Activated CD4-positive, CD25-positive, alpha-beta regulatory T cell (primary cell): ENCODE data around the gene NFASC.

Source experiments
- DNase-seq, 4 experiments: peaks; one replicate each; lab custom pipeline; 2025; lab: John Stamatoyannopoulos, UW

The NFASC gene

DNA sequence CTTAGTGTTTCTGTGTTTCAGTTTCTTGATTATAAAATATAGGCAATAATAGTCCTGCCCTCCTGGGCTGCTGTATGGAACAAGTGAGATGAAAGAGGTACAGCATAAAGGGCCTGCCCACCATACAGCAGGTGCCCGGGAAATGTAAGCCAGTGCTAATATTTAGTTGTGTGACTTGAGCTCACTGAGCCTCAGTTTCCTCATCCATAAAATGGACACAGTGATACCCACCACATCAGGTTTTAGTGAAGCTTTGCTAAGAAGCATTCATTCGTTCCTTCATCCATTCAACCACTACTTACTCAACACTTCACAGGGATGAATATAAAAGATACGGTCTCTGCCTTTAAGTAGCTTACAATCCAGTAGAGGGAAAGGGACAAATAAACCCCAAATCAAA lies 192.2 kb downstream of the NFASC start:
- DNase-seq: no peak

DNA sequence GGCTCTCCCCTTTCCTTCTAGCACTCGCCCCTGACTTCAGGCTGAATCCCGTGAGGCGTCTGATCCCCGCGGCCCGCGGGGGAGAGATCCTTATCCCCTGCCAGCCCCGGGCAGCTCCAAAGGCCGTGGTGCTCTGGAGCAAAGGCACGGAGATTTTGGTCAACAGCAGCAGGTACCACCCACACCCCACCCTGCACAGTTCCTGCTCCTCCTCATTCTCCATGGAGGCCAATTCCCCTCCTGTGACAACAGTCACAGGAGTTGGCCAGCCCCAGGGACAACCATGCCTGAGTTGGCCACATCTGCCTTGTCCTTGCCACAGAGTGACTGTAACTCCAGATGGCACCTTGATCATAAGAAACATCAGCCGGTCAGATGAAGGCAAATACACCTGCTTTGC lies 193.6 kb downstream of the NFASC start:
- DNase-seq: no peak

DNA sequence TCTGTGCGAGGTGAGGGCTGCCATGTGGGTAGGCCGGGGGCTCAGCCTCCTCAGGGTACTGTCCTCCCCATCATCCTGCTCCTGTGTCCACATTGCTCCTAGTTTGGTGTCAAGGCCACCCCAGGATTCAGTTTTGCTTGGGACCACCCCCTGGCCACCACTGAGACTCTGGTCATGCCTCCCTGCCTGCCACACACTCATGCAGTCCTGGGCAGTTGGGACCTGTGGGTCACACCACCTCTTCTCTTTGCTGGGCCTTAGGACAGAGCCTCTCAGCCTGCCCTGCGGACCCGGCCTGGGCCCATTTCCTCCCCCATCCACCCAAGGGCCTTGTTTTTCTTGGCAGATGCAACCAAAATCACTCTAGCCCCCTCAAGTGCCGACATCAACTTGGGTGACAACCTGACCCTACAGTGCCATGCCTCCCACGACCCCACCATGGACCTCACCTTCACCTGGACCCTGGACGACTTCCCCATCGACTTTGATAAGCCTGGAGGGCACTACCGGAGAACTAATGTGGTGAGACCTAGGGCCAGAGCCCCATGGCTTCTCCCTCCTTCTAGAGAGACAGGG lies 194.2 kb downstream of the NFASC start:
- no peak for DNase-seq

DNA sequence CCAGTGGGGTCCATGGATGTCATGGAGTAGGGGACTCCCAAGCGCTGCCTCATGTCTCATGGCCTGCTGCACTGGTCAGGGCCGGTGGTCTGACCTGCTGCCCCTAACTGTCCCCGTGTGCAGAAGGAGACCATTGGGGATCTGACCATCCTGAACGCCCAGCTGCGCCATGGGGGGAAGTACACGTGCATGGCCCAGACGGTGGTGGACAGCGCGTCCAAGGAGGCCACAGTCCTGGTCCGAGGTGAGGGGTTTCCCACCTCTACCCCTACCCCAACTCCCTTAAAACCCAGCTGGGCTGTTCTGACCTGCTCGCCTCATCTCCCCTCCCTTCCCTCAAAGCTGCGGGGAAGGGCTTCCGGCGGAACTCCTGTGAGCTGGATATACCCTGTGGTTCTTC lies 195.0 kb downstream of the NFASC start:
- DNase-seq: no peak

DNA sequence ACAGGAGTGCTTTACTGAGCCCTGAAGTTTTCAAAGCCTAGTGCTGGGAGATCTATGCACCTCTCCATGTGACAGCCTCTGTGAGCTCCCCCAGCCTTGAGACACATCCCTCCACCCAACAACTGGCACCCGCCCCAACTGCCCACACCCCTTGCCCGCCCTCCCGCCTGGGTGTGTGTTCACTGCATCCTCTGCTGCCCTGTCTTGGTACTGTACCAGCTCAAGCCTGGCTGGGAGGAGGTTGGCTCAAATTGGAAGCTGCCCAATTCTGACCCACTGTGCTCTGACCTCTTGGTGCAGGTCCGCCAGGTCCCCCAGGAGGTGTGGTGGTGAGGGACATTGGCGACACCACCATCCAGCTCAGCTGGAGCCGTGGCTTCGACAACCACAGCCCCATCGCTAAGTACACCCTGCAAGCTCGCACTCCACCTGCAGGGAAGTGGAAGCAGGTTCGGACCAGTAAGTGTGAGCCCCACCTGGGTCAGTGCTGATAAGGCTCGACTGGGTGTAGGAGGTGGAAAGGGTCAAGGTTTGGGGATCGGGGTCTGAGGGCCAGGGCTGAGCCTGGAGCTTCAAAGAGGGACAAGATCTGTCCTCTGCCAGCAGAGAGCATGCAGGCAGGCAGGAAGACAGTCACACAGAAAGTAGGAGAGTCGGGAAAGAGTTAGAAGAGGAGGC lies 195.6 kb downstream of the NFASC start:
- DNase-seq: no peak

DNA sequence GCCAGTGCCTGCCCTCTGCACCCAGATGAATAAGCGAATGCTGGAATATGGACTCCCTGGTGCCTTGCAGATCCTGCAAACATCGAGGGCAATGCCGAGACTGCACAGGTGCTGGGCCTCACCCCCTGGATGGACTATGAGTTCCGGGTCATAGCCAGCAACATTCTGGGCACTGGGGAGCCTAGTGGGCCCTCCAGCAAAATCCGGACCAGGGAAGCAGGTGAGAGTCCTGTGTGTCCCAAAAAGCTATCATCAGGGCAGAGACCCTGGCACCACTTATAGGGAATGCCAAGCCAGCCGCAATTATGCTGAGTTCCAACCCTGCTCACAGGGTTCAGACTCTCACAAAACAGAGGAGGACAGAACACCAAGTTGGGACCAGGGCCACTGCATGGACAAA lies 196.4 kb downstream of the NFASC start:
- no peak for DNase-seq

DNA sequence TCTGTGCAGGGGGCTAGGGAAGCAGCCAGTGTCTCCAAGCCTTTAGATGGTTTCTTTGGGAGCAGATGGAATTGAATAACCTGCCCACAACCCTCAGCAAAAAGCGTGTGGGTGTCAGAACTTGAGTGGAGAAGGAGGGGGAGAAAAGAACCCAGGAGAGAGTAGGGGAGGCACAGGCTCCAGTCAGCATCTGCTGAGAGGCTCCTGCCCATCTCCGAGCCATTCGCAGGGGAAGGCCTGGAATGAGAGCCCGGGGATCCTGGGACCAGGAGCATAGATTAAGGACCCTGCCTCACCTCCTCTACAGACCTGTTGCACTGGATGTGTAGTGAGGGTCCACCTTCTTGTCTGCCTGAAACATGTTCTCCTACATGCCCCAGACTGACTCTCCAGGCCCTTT lies 197.3 kb downstream of the NFASC start:
- DNase-seq: no peak

DNA sequence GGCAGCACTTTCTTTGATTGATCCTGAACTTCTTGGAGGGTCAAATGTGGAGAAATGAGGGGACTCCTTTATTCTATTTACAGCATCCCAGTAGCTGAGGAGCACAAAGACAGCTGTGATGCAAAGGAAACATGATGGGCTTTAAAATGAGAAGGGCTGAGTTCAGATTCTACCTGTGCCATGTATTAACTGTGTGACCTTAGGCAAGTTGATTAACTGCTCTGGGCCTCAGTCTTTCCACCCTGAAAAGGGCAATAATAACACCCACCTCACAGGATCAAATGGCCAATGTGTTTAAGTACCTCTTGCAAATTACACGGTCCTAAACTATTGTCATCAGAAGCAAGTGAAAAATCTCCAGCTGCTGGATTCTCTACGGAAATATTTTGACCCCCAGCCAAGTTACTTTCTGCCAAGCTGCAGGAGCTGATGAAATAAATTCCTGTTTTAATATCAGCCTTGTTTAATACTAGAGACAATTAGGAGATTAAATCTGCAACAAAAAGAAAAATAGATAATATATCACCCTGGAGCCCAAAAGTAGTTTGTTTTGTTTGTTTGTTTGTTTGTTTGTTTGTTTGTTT lies 197.9 kb downstream of the NFASC start:
- DNase-seq: no peak

DNA sequence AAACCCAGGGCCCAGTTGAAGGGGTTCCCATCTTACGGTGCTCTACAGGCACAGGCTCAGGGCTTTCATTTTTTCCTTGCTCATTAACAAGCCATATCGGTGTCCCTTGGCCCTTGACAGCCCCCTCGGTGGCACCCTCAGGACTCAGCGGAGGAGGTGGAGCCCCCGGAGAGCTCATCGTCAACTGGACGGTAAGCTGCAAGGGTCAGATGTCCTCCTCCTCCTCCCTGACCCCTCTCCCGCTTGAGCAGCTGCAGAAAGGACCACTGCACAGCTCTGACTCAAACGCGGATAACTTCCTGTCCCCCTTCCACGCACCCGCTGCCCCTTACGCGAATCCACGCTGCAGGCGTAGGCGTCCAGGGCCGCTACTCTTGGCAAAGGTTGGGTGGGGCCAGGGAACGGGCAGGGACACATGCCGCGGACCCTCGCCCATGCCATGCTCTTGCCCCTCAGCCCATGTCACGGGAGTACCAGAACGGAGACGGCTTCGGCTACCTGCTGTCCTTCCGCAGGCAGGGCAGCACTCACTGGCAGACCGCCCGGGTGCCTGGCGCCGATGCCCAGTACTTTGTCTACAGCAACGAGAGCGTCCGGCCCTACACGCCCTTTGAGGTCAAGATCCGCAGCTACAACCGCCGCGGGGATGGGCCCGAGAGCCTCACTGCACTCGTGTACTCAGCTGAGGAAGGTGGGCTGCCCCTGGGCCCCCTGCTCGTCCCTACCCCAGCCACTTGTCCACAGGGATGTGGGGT lies 198.9 kb downstream of the NFASC start:
- DNase-seq: no peak

DNA sequence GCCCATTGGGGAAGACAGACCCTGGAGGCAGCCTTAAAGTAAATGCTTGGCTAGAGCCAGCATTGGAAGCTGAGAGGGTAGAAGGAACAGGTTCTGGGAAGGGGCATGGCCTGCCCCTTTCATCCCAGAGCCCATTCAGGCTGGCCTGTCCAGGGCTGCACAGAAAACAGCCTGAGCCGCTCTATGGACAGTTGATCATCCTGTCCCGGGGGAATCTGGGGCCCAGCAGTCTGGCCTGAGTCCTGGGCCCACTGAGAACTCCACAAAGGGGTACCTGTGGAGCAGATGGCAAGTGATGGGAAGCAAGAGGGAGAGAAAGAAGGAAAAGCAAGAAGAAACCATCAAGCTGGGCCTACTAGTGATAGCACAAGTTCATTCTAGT lies 200.4 kb downstream of the NFASC start:
- no peak for DNase-seq

DNA sequence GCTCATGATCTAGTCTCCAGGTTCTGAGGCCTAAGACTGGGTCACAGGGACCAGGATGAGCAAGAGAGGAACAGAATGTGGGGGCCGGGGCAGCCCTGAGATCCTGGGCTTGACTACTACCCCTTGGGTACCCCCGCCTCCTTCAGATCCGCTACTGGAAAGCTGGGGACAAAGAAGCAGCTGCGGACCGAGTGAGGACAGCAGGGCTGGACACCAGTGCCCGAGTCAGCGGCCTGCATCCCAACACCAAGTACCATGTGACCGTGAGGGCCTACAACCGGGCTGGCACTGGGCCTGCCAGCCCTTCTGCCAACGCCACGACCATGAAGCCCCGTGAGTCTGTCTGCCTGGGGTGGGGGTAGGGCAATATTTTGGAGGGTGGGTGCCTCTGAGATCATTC lies 201.1 kb downstream of the NFASC start:
- DNase-seq: no peak

DNA sequence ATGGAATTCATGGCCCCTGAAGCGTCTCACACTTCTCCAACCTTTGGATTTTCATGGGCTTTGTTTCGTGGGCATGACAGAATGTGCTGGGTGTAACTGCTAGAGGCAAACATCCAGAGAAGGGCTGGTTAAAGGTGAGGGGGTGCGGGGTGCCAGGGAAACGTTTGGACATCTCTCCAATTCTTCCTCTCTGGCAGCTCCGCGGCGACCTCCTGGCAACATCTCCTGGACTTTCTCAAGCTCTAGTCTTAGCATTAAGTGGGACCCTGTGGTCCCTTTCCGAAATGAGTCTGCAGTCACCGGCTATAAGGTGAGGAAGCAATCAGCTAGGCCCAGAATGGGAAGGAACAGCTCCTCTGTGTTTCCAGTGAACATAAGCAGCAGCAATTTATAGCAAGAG lies 201.6 kb downstream of the NFASC start:
- no peak for DNase-seq
